ENCODE results near the gene ZBTB7C.

GRCh38 chr18:48365965-48366364, 43.2 kb downstream of the ZBTB7C start:
- TF ChIP-seq, protein P1, sequence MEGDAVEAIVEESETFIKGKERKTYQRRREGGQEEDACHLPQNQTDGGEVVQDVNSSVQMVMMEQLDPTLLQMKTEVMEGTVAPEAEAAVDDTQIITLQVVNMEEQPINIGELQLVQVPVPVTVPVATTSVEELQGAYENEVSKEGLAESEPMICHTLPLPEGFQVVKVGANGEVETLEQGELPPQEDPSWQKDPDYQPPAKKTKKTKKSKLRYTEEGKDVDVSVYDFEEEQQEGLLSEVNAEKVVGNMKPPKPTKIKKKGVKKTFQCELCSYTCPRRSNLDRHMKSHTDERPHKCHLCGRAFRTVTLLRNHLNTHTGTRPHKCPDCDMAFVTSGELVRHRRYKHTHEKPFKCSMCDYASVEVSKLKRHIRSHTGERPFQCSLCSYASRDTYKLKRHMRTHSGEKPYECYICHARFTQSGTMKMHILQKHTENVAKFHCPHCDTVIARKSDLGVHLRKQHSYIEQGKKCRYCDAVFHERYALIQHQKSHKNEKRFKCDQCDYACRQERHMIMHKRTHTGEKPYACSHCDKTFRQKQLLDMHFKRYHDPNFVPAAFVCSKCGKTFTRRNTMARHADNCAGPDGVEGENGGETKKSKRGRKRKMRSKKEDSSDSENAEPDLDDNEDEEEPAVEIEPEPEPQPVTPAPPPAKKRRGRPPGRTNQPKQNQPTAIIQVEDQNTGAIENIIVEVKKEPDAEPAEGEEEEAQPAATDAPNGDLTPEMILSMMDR (IDR thresholded peaks at IDR 0.05) = no peak
- TF ChIP-seq POLR2A (IDR thresholded peaks at IDR 0.05) = no peak

Data from body of pancreas (tissue), 4 donors.